Testis (tissue), 3 donors: ENCODE measurements around the gene MEP1A. TPM values are rescaled to one million over a fixed set of nuclear protein-coding genes. Genes with fewer than 3 reads are reported as not detected.

Experiments used
- DNase-seq: peaks from one replicate; pipeline ENCODE4 v3.0.0-alpha.2; 2019
- H3K27ac ChIP-seq, 2 donors: fragments of 200-600 bp; sonication (generic); one replicate each; pipeline ENCODE4 v1.5.1; 2019
- H3K27me3 ChIP-seq: fragments of 200-600 bp; sonication (generic); one replicate; pipeline ENCODE4 v1.5.1; 2019
- H3K36me3 ChIP-seq: fragments of 200-600 bp; sonication (generic); one replicate; pipeline ENCODE4 v1.5.1; 2017; ENCODE audit warnings: low read depth; ENCODE audit errors: missing control alignments
- H3K4me1 ChIP-seq: fragments of 200-600 bp; sonication (generic); one replicate; pipeline ENCODE4 v1.5.1; 2019
- H3K4me3 ChIP-seq, 2 donors: fragments of 200-600 bp; sonication (generic); one replicate each; pipeline ENCODE4 v1.5.1; 2017 to 2019
- H3K9me3 ChIP-seq: fragments of 200-600 bp; sonication (generic); one replicate; pipeline ENCODE4 v1.5.1; 2017
- POLR2A ChIP-seq: fragments of 450-650 bp; IDR thresholded peaks from one replicate; pipeline ENCODE4 v1.6.1; 2017; ENCODE audit warnings: antibody characterized with exemption, mild to moderate bottlenecking, moderate library complexity
- WGBS, 2 donors: methylation state at CpG; one replicate each; pipeline ENCODE4 v1.1.5; 2018; 5-methylcytosine and 5-hydroxymethylcytosine counted together
- intact Hi-C: fragments of 100-400 bp; cut with DNase I; formaldehyde crosslinking; loops from one replicate; pipeline ENCODE4 v1.15.1; 2023; ENCODE audit warnings: low total_unique reads
- polyA plus RNA-seq: library from polyadenylated mRNA; stranded (reverse); fragments of 350-450 nt; fragmentation: Illumina TruSeq; extraction: RNeasy Lipid Tissue Mini Kit (QIAGEN cat#74804); gene quantifications from one replicate; pipeline ENCODE4 v1.2.3, GENCODE V29; 2014; ENCODE audit warnings: low read depth, low replicate concordance; ENCODE audit not compliant: insufficient read depth
- total RNA-seq, 2 donors: library from RNA; depleted of rRNA; stranded (reverse); fragments of >200 nt; gene quantifications; one replicate each; pipeline ENCODE4 v1.2.3, GENCODE V29; 2016
- TF ChIP-seq, protein P1 (sequence below), 3 experiments: fragments of 450-650 bp in 2 of 3; fragments of 200-600 bp in 1 of 3; sonication (generic) in 1 of 3; IDR thresholded peaks; one replicate each; pipeline ENCODE4 v1.5.1; 2016 to 2019; ENCODE audit warnings: antibody characterized with exemption in 3 of 3, mild to moderate bottlenecking in 2 of 3, moderate library complexity in 1 of 3

The MEP1A gene
- total and polyA plus RNA-seq, 3 donors from 2014 or later = 0.63 to 1.4 (median 0.93) TPM

DNA sequence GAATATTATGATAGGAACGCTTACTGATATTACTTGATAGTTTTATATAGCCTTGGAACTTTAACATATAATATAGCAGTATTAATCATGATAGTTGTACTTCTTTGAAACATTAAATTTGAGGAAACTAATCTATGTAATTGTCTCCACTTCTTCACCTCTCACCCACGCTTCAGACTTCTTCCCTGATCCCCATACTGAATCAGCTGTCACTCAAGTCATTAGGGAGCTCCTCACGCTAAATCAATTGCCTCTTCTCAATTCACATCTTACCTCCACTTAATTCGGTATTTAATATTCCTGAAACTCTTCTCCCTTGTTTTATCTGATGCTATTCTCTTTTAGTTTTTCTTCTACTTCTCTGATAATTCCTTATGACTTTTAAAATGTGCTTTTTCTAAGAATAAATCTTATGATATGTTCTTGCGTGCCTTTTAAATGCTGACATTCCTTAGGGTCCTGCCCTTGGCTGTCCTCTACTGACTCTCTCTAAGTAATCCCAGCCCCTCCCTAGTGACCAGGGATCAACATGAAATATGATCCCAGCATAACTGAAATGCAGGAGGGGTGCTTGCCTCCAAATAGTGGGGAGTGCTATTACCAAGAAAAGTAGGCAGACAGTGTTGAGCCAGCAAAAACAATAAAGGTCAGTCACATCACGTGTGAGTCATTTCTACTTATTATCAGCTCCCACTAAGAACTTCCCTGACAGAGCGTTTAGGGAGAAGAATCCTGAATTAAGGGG is 36.5 kb upstream of the MEP1A start:
- no peaks in the 10 kb centered on the region for H3K27me3 ChIP-seq
- 65 to 68% methylated on average over 7 of the region's 7 CpGs for WGBS, 2 donors
- H3K27ac ChIP-seq = no peak overlapping the region

DNA sequence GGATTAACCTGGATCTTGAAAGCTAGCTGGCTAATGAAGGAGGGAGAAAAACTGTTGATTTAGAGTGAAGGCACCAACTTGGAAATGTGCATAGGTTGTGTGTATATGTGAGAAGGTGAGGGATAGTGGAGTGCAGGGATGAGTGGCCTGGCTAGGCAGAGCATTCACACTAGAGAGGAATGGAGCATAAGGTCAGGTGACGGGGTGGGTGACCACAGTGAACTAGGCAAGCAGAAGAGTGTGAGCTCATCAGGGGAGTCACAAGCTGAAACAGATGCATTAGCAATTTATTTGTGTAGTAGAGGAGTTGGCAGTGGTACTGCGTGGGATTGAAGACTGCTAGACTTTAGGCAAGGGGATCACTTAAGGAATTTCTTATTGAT is 36.0 kb upstream of the MEP1A start:
- 88 to 91% methylated on average over 2 of the region's 2 CpGs for WGBS, 2 donors

More for the DNA sequence above, 36.5 kb upstream of the MEP1A start:
- no peak overlapping the region for H3K4me3 ChIP-seq
- no peaks in the 10 kb centered on the region for H3K4me1 ChIP-seq
- no peak for DNase-seq
- H3K9me3 ChIP-seq = no peaks in the 10 kb centered on the region
- no peaks in the 10 kb centered on the region for H3K36me3 ChIP-seq
- intact Hi-C loops = no loop called here
- no peak for TF ChIP-seq POLR2A
- TF ChIP-seq, protein P1, sequence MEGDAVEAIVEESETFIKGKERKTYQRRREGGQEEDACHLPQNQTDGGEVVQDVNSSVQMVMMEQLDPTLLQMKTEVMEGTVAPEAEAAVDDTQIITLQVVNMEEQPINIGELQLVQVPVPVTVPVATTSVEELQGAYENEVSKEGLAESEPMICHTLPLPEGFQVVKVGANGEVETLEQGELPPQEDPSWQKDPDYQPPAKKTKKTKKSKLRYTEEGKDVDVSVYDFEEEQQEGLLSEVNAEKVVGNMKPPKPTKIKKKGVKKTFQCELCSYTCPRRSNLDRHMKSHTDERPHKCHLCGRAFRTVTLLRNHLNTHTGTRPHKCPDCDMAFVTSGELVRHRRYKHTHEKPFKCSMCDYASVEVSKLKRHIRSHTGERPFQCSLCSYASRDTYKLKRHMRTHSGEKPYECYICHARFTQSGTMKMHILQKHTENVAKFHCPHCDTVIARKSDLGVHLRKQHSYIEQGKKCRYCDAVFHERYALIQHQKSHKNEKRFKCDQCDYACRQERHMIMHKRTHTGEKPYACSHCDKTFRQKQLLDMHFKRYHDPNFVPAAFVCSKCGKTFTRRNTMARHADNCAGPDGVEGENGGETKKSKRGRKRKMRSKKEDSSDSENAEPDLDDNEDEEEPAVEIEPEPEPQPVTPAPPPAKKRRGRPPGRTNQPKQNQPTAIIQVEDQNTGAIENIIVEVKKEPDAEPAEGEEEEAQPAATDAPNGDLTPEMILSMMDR (IDR thresholded peaks at IDR 0.05) = no peak

DNA sequence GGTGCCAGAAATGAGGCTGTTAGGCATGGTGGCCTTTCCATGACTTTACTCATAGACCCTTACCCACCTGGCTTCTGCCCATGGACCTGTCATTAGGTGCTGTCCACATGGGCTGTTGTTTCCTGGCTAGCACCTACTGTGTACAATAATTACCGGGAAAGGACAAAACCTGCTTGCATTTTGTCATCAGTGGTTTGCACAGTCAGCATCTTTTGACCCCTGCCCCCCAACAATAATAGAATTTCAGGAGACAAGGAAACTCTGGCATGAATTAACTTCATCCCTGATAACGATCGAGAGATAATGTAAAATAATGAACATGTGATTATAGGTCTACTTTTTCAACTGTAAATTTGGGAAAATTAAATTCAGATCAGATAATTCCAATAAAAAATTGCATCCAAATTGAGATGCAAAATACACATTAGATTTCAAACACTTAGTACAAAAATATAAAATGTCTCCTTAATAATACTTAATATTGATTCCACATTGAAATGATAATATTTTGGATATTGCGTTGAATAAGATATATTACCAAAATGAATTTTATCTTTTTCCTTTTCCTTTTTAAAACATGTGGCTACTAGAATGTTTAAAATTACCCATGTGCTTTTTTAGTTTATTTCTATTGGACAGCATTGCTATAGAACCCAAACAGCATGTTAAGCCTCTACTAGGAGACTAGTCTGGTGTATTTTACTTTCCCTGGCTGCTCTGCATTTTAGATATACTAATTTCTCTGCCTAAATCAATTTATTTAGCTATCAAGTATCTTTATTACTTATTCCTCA is 34.0 kb upstream of the MEP1A start:
- H3K4me3 ChIP-seq = no peak overlapping the region
- TF ChIP-seq, protein P1 (IDR thresholded peaks at IDR 0.05) = no peak
- no peak for TF ChIP-seq POLR2A
- H3K27me3 ChIP-seq = no peaks in the 10 kb centered on the region
- intact Hi-C loops = no loop called here
- no peaks in the 10 kb centered on the region for H3K36me3 ChIP-seq
- DNase-seq = no peak
- no peaks in the 10 kb centered on the region for H3K4me1 ChIP-seq
- no peak overlapping the region for H3K27ac ChIP-seq
- no peaks in the 10 kb centered on the region for H3K9me3 ChIP-seq
- 95% methylated on average over 4 of the region's 4 CpGs for WGBS, 2 donors

More for the DNA sequence above, 36.0 kb upstream of the MEP1A start:
- intact Hi-C loops = no loop called here
- Histone ChIP-seq H3K4me1 (no peaks in the 10 kb centered on the region), H3K27ac (no peak overlapping the region), H3K27me3 (no peaks in the 10 kb centered on the region), H3K36me3 (no peaks in the 10 kb centered on the region), H3K4me3 (no peak overlapping the region), H3K9me3 (no peaks in the 10 kb centered on the region)
- TF ChIP-seq, protein P1 (IDR thresholded peaks at IDR 0.05) = no peak
- TF ChIP-seq POLR2A = no peak
- no peak for DNase-seq

DNA sequence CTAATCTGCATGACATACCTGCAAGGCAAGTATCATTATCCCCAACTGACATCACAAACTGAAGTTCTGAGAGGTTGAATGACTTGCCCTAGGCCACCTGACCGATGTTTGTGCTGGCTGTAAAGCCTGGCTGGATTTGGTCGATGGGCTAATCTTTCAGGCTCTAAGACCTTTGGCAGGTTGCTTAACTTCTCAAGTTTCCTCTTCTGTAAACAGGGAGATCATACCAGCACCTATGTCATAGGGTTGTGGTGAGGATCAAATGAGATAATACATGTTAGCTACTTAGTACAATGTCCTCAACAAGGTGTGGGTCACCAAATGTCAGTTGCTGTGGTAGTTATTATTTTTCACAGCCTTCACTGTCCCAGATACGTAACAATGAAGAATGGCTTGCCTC is 32.3 kb upstream of the MEP1A start:
- Histone ChIP-seq H3K4me3 (no peak overlapping the region), H3K9me3 (no peaks in the 10 kb centered on the region), H3K36me3 (no peaks in the 10 kb centered on the region), H3K4me1 (no peaks in the 10 kb centered on the region), H3K27me3 (no peaks in the 10 kb centered on the region), H3K27ac (no peak overlapping the region)
- no peak for DNase-seq
- WGBS, 2 donors = 87 to 90% methylated on average over 3 of the region's 3 CpGs
- TF ChIP-seq, protein P1 (IDR thresholded peaks at IDR 0.05) = no peak
- no peak for TF ChIP-seq POLR2A
- intact Hi-C loops = no loop called here
